HCT116 (cell line): ENCODE data around the gene DIP2C. TPM values are rescaled to one million over a fixed set of nuclear protein-coding genes. Genes with fewer than 3 reads are reported as not detected.
"Not testable (repeated sequence)": the region's sequence is repeated elsewhere in the genome, so short reads cannot be mapped to it uniquely, and the experiment has no call there.

Experiments used
- ATAC-seq: fragments of 200-7000 bp; cut with Tn5 transposase; 2 replicates; pipeline ENCODE4 v1.9.1; 2020; ENCODE audit warnings: mild to moderate bottlenecking, moderate library complexity
- BruUV-seq: library from RNA; stranded (reverse); fragments of 400-500 nt; replicated peaks from 2 replicates; lab custom pipeline; 2021; lab: Mats Ljungman, UMichigan
- CTCF ChIA-PET: fragments of 300-600 bp; sonication (Branson Sonifier 250); formaldehyde crosslinking; loops from one replicate; lab custom pipeline; 2021; ENCODE audit warnings: antibody characterized with exemption; lab: Charles Lee
- POLR2A ChIA-PET: fragments of 300-600, 350-600 bp; sonication (Branson Sonifier 250); formaldehyde crosslinking; loops from one replicate; lab custom pipeline; 2021; ENCODE audit warnings: antibody characterized with exemption; lab: Charles Lee
- RAD21 ChIA-PET, 2 experiments: fragments of 300-600 bp; sonication (Branson Sonifier 250); formaldehyde crosslinking; loops; one replicate each; lab custom pipeline; 2023; ENCODE audit warnings: low total read pairs in 2 of 2; ENCODE audit not compliant: uncharacterized antibody in 2 of 2, unreplicated experiment in 2 of 2, low non-redundant PET in 1 of 2; lab: Charles Lee
- DNase-seq: peaks from one replicate; pipeline ENCODE4 v3.0.0-alpha.2; 2010; ENCODE audit warnings: low read depth, low spot score
- H2AFZ ChIP-seq: fragments of 200-600 bp; shearing (Covaris generic), sonication (generic); 2 replicates; pipeline ENCODE4 v1.6.1; 2017; ENCODE audit warnings: low read depth, mixed run types, mixed read lengths, antibody characterized with exemption, low read length; ENCODE audit not compliant: poor library complexity, severe bottlenecking
- H3K27ac ChIP-seq: 2 replicates; pipeline ENCODE4 v1.5.1; 2012; ENCODE audit warnings: low read depth, low read length
- H3K27me3 ChIP-seq: fragments of 200-600 bp; sonication (generic); 2 replicates; pipeline ENCODE4 v1.6.1; 2016; ENCODE audit warnings: mixed run types, low read length, mixed read lengths; ENCODE audit not compliant: insufficient read depth
- H3K36me3 ChIP-seq, 2 experiments: fragments of 200-500 bp in 1 of 2; fragments of 200-600 bp in 1 of 2; sonication (Bioruptor generic) in 1 of 2; sonication (generic) in 1 of 2; 2 replicates each; pipeline versions ENCODE4 v1.5.1 to v1.6.1; 2014 to 2016; ENCODE audit warnings: low read length in 2 of 2, inconsistent platforms in 1 of 2, mixed read lengths in 1 of 2, mixed run types in 1 of 2; ENCODE audit not compliant: insufficient read depth in 2 of 2, control insufficient read depth in 1 of 2
- H3K4me1 ChIP-seq, 2 experiments: fragments of 200-600 bp in 1 of 2; sonication (generic) in 1 of 2; 2 replicates each; pipeline versions ENCODE4 v1.5.1 to v1.6.1; 2012 to 2017; ENCODE audit warnings: low read length in 2 of 2, inconsistent platforms in 1 of 2, mild to moderate bottlenecking in 1 of 2, mixed read lengths in 1 of 2, mixed run types in 1 of 2, moderate library complexity in 1 of 2; ENCODE audit not compliant: insufficient read depth in 2 of 2, control insufficient read depth in 1 of 2
- H3K4me2 ChIP-seq: fragments of 200-600 bp; sonication (generic); 2 replicates; pipeline ENCODE4 v1.6.1; 2017; ENCODE audit warnings: mixed run types, low read length, mixed read lengths
- H3K4me3 ChIP-seq, 2 experiments: fragments of 200-600 bp in 1 of 2; sonication (generic) in 1 of 2; replicated peaks in 1 of 2; 2 replicates each; pipeline ENCODE4 v1.5.1; 2011 to 2016; ENCODE audit warnings: low read length in 2 of 2, control low read depth in 1 of 2, low read depth in 1 of 2, mild to moderate bottlenecking in 1 of 2, mixed read lengths in 1 of 2, mixed run types in 1 of 2
- H3K79me2 ChIP-seq: fragments of 200-600 bp; sonication (generic); 2 replicates; pipeline ENCODE4 v1.6.1; 2017; ENCODE audit warnings: mild to moderate bottlenecking, mixed run types, low read length, moderate library complexity, mixed read lengths; ENCODE audit not compliant: insufficient read depth
- H3K9ac ChIP-seq: fragments of 200-600 bp; sonication (generic); 2 replicates; pipeline ENCODE4 v1.6.1; 2016; ENCODE audit warnings: low read length, mixed read lengths
- H3K9me2 ChIP-seq: fragments of 200-600 bp; sonication (generic), shearing (Covaris generic); 2 replicates; pipeline ENCODE4 v1.6.1; 2017; ENCODE audit warnings: mixed run types, mild to moderate bottlenecking, moderate library complexity; ENCODE audit not compliant: insufficient read depth
- H3K9me3 ChIP-seq, 2 experiments: fragments of 200-500 bp in 1 of 2; fragments of 200-600 bp in 1 of 2; sonication (Bioruptor generic) in 1 of 2; sonication (generic) in 1 of 2; 2 replicates each; pipeline ENCODE4 v1.6.1; 2014 to 2017; ENCODE audit warnings: low read length in 2 of 2, mixed read lengths in 2 of 2, inconsistent platforms in 1 of 2, low read depth in 1 of 2, mild to moderate bottlenecking in 1 of 2, mixed run types in 1 of 2, moderate library complexity in 1 of 2; ENCODE audit not compliant: control insufficient read depth in 1 of 2, insufficient read depth in 1 of 2
- H4K20me1 ChIP-seq: fragments of 200-600 bp; sonication (generic), shearing (Covaris generic); 2 replicates; pipeline ENCODE4 v1.6.1; 2017; ENCODE audit warnings: mixed run types, mild to moderate bottlenecking, moderate library complexity; ENCODE audit not compliant: insufficient read depth
- CEBPB ChIP-seq: IDR thresholded peaks from 2 replicates; pipeline ENCODE4 v1.6.1; 2012; ENCODE audit warnings: low read depth
- EGR1 ChIP-seq: IDR thresholded peaks from 2 replicates; pipeline ENCODE4 v1.6.1; 2012; ENCODE audit warnings: low read depth
- EZH2 ChIP-seq: fragments of 200-600 bp; sonication (generic); IDR thresholded peaks from 2 replicates; pipeline ENCODE4 v1.6.1; 2017; ENCODE audit warnings: antibody characterized with exemption, mixed run types
- EZH2phosphoT487 ChIP-seq: fragments of 200-600 bp; IDR thresholded peaks from 2 replicates; pipeline ENCODE4 v1.6.1; 2018; ENCODE audit warnings: antibody characterized with exemption, borderline replicate concordance
- FOSL1 ChIP-seq: IDR thresholded peaks from 2 replicates; pipeline ENCODE4 v1.6.1; 2012; ENCODE audit warnings: low read depth
- MAX ChIP-seq: IDR thresholded peaks from 2 replicates; pipeline ENCODE4 v1.6.1; 2012
- POLR2A ChIP-seq: IDR thresholded peaks from 2 replicates; pipeline ENCODE4 v1.7.0; 2011; ENCODE audit warnings: borderline replicate concordance; ENCODE audit not compliant: insufficient read depth, insufficient read length; ENCODE audit errors: extremely low read depth
- RAD21 ChIP-seq: IDR thresholded peaks from 2 replicates; pipeline ENCODE4 v1.6.1; 2012; ENCODE audit warnings: low read depth, mild to moderate bottlenecking
- REST ChIP-seq: IDR thresholded peaks from 2 replicates; pipeline ENCODE4 v1.6.1; 2012; ENCODE audit warnings: low read depth
- SP1 ChIP-seq: IDR thresholded peaks from 2 replicates; pipeline ENCODE4 v1.6.1; 2012; ENCODE audit warnings: low read depth
- SRF ChIP-seq: IDR thresholded peaks from 2 replicates; pipeline ENCODE4 v1.6.1; 2012; ENCODE audit warnings: low read depth
- TCF7L2 ChIP-seq: IDR thresholded peaks from 2 replicates; pipeline ENCODE4 v1.7.0; 2011; ENCODE audit warnings: borderline replicate concordance, inconsistent platforms; ENCODE audit not compliant: insufficient read depth, insufficient read length; ENCODE audit errors: extremely low read depth
- YY1 ChIP-seq: IDR thresholded peaks from 2 replicates; pipeline ENCODE4 v1.6.1; 2011; ENCODE audit warnings: low read length, low read depth, moderate library complexity, mild to moderate bottlenecking; ENCODE audit not compliant: insufficient replicate concordance; ENCODE audit errors: extremely low read depth
- ZNF274 ChIP-seq: fragments of 200-500 bp; sonication (Bioruptor generic); IDR thresholded peaks from 2 replicates; pipeline ENCODE4 v1.6.1; 2014; ENCODE audit warnings: mild to moderate bottlenecking, low read depth, low read length, inconsistent platforms
- intact Hi-C: fragments of 100-400 bp; cut with micrococcal nuclease; formaldehyde crosslinking; loops from 2 replicates; pipeline ENCODE4 v1.10.0; 2022
- total RNA-seq: library from RNA; stranded (reverse); gene quantifications from one replicate; pipeline ENCODE4 v1.2.1, GENCODE V29; 2021; ENCODE audit not compliant: unreplicated experiment

The DIP2C gene
- total RNA-seq, 1 experiment from 2014 or later: 15.4 TPM

GRCh38 chr10:632155-632806 is 57.2 kb downstream of the DIP2C start:
- H3K9me2 ChIP-seq, H3K4me2 ChIP-seq, H3K36me3 ChIP-seq, DNase-seq, POLR2A ChIA-PET, intact Hi-C loops, BruUV-seq, H3K9me3 ChIP-seq, CTCF ChIA-PET, H3K27me3 ChIP-seq, H3K4me3 ChIP-seq, H3K4me1 ChIP-seq, RAD21 ChIA-PET, H3K27ac ChIP-seq, H3K9ac ChIP-seq, H2AFZ ChIP-seq, H3K79me2 ChIP-seq, ATAC-seq, H4K20me1 ChIP-seq: not testable (repeated sequence)

- H3K4me3 ChIP-seq: no peak overlapping the region
- H3K27me3 ChIP-seq: no peaks in the 10 kb centered on the region
- H3K27ac ChIP-seq: no peak overlapping the region
- H2AFZ ChIP-seq: no peak overlapping the region
- DNase-seq (no peak), ATAC-seq (no peak)
- no peaks in the 10 kb centered on the region for H3K9me2 ChIP-seq
- no peaks in the 10 kb centered on the region for H3K9me3 ChIP-seq
- CTCF ChIA-PET: no interaction called here
- no peak for TF ChIP-seq RAD21
- no peak for TF ChIP-seq SRF
- no peak for TF ChIP-seq EZH2
- TF ChIP-seq YY1: no peak
- no peak for TF ChIP-seq ZNF274
- no peak for TF ChIP-seq POLR2A
- no peak for TF ChIP-seq EZH2phosphoT487
- no peak for TF ChIP-seq TCF7L2
- TF ChIP-seq SP1: no peak
- no peak for TF ChIP-seq MAX
- no peak for TF ChIP-seq CEBPB
- TF ChIP-seq FOSL1: no peak
- TF ChIP-seq EGR1: no peak
- no peak for TF ChIP-seq REST
- RAD21 ChIA-PET: no interaction called here
- BruUV-seq: no TSS peak
- H3K4me2 ChIP-seq: no peak overlapping the region
- H3K79me2 ChIP-seq: peaks cover 3% of the 10 kb centered on the region; the same call in 1 of the 2 replicates
- POLR2A ChIA-PET: no interaction called here
- no peaks in the 10 kb centered on the region for H4K20me1 ChIP-seq
- H3K36me3 ChIP-seq: no peaks in the 10 kb centered on the region
- H3K9ac ChIP-seq: no peak overlapping the region
- intact Hi-C loops: no loop called here
- no peaks in the 10 kb centered on the region for H3K4me1 ChIP-seq
Observed at GRCh38 chr10:631266-631665, 58.2 kb downstream of the DIP2C start.
